GM18507 (cell line): Measurements from ENCODE around the gene GAGE12D.
"Not testable (repeated sequence)": the region's sequence is repeated elsewhere in the genome, so short reads cannot be mapped to it uniquely, and the experiment has no call there.

Experiments used
- DNase-seq: peaks from one replicate; pipeline ENCODE4 v3.0.0; 2011; ENCODE audit warnings: low read depth; ENCODE audit not compliant: insufficient read length; ENCODE audit errors: extremely low spot score
- FAIRE-seq: peaks from 2 replicates; lab custom pipeline; 2011; peaks lifted over from hg19 to GRCh38; lab: Jason Lieb, UNC

Gene GAGE12D, protein sequence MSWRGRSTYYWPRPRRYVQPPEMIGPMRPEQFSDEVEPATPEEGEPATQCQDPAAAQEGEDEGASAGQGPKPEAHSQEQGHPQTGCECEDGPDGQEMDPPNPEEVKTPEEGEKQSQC

GRCh38 chrX:49541433-49541832 is at the start of gene GAGE12D:
TSS of gene GAGE12D (plus strand) at chrX:49541733. CDS start at chrX:49542888, 1,155 bp downstream.
- DNase-seq, FAIRE-seq: not testable (repeated sequence)

GRCh38 chrX:49531877-49532276 is 9.7 kb upstream of the GAGE12D start, which contains the start of gene GAGE12C:
TSS of gene GAGE12C (plus strand) at chrX:49532177. CDS start at chrX:49533332, 1,155 bp downstream.
- not testable (repeated sequence) for DNase-seq, FAIRE-seq

GRCh38 chrX:49550989-49551388 is 9.5 kb downstream of the GAGE12D start, which contains the start of gene GAGE12E:
TSS of gene GAGE12E (plus strand) at chrX:49551289. CDS start at chrX:49552444, 1,155 bp downstream.
- DNase-seq, FAIRE-seq: not testable (repeated sequence)

DNA sequence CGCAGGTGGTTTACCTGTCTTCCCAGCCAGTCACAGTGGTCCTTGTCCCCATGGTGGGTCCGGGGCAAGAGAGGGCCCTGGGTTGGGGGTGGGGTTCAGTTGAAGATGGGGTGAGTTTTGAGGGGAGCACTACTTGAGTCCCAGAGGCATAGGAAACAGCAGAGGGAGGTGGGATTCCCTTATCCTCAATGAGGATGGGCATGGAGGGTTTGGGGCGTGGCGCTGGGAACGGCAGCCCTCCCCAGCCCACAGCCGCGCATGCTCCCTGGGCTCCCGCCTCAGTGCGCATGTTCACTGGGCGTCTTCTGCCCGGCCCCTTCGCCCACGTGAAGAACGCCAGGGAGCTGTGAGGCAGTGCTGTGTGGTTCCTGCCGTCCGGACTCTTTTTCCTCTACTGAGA is 19.0 kb downstream of the GAGE12D start, which contains the start of gene GAGE12F:
Gene GAGE12F (plus strand): TSS at position 301 of the 400 bp plus-strand sequence. CDS start 1,155 bp downstream, outside the sequence.
- not testable (repeated sequence) for DNase-seq, FAIRE-seq

- FAIRE-seq, result not testable (repeated sequence)
These were observed 27.2 kb downstream of the GAGE12D start for GRCh38 chrX:49568728-49569127.

DNA sequence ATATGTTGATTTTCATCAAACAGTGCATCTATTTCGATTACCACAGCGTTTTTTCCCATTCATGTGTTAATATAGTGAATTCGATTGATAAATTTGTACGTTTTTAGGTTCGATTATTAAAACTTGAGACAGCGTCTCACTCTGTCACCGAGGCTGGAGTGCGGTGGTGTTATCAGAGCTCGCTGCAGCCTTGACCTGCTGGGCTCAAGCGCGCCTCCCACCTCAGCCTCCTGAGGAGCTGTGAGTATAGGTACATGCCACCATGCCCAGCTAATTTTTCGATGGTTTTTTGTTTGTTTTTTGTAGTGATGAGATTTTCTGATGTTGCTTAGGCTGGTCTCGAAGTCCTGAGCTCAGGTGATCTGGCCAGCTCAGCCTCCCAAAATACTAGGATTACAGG is 27.6 kb downstream of the GAGE12D start:
- FAIRE-seq, DNase-seq: not testable (repeated sequence)

More at GRCh38 chrX:49568728-49569127, 27.2 kb downstream of the GAGE12D start:
- DNase-seq, result not testable (repeated sequence)

DNA sequence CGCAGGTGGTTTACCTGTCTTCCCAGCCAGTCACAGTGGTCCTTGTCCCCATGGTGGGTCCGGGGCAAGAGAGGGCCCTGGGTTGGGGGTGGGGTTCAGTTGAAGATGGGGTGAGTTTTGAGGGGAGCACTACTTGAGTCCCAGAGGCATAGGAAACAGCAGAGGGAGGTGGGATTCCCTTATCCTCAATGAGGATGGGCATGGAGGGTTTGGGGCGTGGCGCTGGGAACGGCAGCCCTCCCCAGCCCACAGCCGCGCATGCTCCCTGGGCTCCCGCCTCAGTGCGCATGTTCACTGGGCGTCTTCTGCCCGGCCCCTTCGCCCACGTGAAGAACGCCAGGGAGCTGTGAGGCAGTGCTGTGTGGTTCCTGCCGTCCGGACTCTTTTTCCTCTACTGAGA is 28.6 kb downstream of the GAGE12D start, which contains the start of gene GAGE12G:
Gene GAGE12G (plus strand): TSS at position 301 of the 400 bp plus-strand sequence. CDS start 1,155 bp downstream, outside the sequence.
- not testable (repeated sequence) for DNase-seq, FAIRE-seq

GRCh38 chrX:49579649-49580048 is 38.1 kb downstream of the GAGE12D start, which contains the start of gene GAGE12H:
TSS of gene GAGE12H (plus strand) at chrX:49579949. CDS start at chrX:49581104, 1,155 bp downstream.
- not testable (repeated sequence) for DNase-seq, FAIRE-seq

DNA sequence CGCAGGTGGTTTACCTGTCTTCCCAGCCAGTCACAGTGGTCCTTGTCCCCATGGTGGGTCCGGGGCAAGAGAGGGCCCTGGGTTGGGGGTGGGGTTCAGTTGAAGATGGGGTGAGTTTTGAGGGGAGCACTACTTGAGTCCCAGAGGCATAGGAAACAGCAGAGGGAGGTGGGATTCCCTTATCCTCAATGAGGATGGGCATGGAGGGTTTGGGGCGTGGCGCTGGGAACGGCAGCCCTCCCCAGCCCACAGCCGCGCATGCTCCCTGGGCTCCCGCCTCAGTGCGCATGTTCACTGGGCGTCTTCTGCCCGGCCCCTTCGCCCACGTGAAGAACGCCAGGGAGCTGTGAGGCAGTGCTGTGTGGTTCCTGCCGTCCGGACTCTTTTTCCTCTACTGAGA is 47.7 kb downstream of the GAGE12D start, which contains the start of gene GAGE2A:
Gene GAGE2A (plus strand): TSS at position 301 of the 400 bp plus-strand sequence. CDS start 1,155 bp downstream, outside the sequence.
- not testable (repeated sequence) for FAIRE-seq, DNase-seq

GRCh38 chrX:49589769-49590478 is 48.4 kb downstream of the GAGE12D start:
- not testable (repeated sequence) for FAIRE-seq, DNase-seq

- DNase-seq, FAIRE-seq: not testable (repeated sequence)
These were observed 49.0 kb downstream of the GAGE12D start for GRCh38 chrX:49590488-49590887.
